Upper lobe of right lung (tissue), 1 donor: ENCODE measurements around the gene PDE6B. TPM values are rescaled to one million over a fixed set of nuclear protein-coding genes. Genes with fewer than 3 reads are reported as not detected.
"Not testable (repeated sequence)": the region's sequence is repeated elsewhere in the genome, so short reads cannot be mapped to it uniquely, and the experiment has no call there.

Experiments
- ATAC-seq: fragments of 200-7000 bp; cut with Tn5 transposase; one replicate; pipeline ENCODE4 v1.9.1; 2020; ENCODE audit warnings: mild to moderate bottlenecking, moderate library complexity
- DNase-seq: peaks from one replicate; pipeline ENCODE4 v3.0.0-alpha.2; 2020
- H3K27ac ChIP-seq: fragments of 200-600 bp; one replicate; pipeline ENCODE4 v1.8.0; 2022
- H3K27me3 ChIP-seq: fragments of 200-600 bp; one replicate; pipeline ENCODE4 v1.8.0; 2022; ENCODE audit warnings: mild to moderate bottlenecking
- H3K36me3 ChIP-seq: fragments of 200-600 bp; one replicate; pipeline ENCODE4 v1.8.0; 2022
- H3K4me1 ChIP-seq: fragments of 200-600 bp; one replicate; pipeline ENCODE4 v1.8.0; 2022
- H3K4me3 ChIP-seq: fragments of 200-600 bp; one replicate; pipeline ENCODE4 v1.8.0; 2022; ENCODE audit warnings: mild to moderate bottlenecking
- H3K9me3 ChIP-seq: fragments of 200-600 bp; one replicate; pipeline ENCODE4 v1.8.0; 2022
- CTCF ChIP-seq: fragments of 200-600 bp; IDR thresholded peaks from one replicate; pipeline ENCODE4 v1.8.0; 2022; ENCODE audit warnings: antibody characterized with exemption
- intact Hi-C: fragments of 100-400 bp; cut with DNase I; formaldehyde crosslinking; loops from one replicate; pipeline ENCODE4 v1.11.0; 2022
- total RNA-seq: library from RNA; stranded (reverse); fragmentation: NEBNext Ultra II Directional; extraction: Animal tissue kit (Norgen Biotek cat#: 25700); gene quantifications from one replicate; pipeline ENCODE4 v1.2.1, GENCODE V29; 2021
- donor health status: DM: no; HTN: yes; CAD: no; lungs with severe emphysema.

The PDE6B gene
- total RNA-seq, 1 donor from 2014 or later, result 9.1 TPM

- intact Hi-C loops, result no loop called here
- H3K36me3 ChIP-seq, result no peaks in the 10 kb centered on the region
- DNase-seq, result no peak
- ATAC-seq, result no peak
- TF ChIP-seq CTCF, result no peak
- peak overlapping the region; percentile 67 for H3K4me3 ChIP-seq
- peak overlapping the region; percentile 88 for H3K27ac ChIP-seq
- H3K4me1 ChIP-seq, result peaks cover 28% of the 10 kb centered on the region
- H3K9me3 ChIP-seq, result no peaks in the 10 kb centered on the region
- no peaks in the 10 kb centered on the region for H3K27me3 ChIP-seq
These were observed 64.3 kb downstream of the PDE6B start for GRCh38 chr4:689723-690122.

GRCh38 chr4:692771-693554, 67.6 kb downstream of the PDE6B start:
- Histone ChIP-seq H3K9me3 (no peaks in the 10 kb centered on the region), H3K4me1 (peaks cover 17% of the 10 kb centered on the region), H3K4me3 (no peak overlapping the region), H3K27me3 (no peaks in the 10 kb centered on the region), H3K36me3 (no peaks in the 10 kb centered on the region), H3K27ac (no peak overlapping the region)
- DNase-seq (no peak), ATAC-seq (no peak)
- intact Hi-C loops, result no loop called here
- TF ChIP-seq CTCF, result no peak

- ATAC-seq, H3K36me3 ChIP-seq, DNase-seq, H3K27me3 ChIP-seq, H3K9me3 ChIP-seq, intact Hi-C loops, H3K27ac ChIP-seq, H3K4me3 ChIP-seq: not testable (repeated sequence)
- H3K4me1 ChIP-seq, result peaks cover 12% of the 10 kb centered on the region
These were observed 69.1 kb downstream of the PDE6B start for GRCh38 chr4:694341-694940.

GRCh38 chr4:699816-700580, 74.6 kb downstream of the PDE6B start:
- Histone ChIP-seq H3K27ac (peak overlapping the region; percentile 60), H3K9me3 (no peaks in the 10 kb centered on the region), H3K4me3 (no peak overlapping the region), H3K4me1 (peaks cover 10% of the 10 kb centered on the region), H3K36me3 (no peaks in the 10 kb centered on the region), H3K27me3 (no peaks in the 10 kb centered on the region)
- no peak for TF ChIP-seq CTCF
- ATAC-seq, result no peak
- DNase-seq, result no peak
- intact Hi-C loops, result no loop called here

GRCh38 chr4:700587-701264, 75.4 kb downstream of the PDE6B start:
- no peak for DNase-seq
- peaks cover 10% of the 10 kb centered on the region for H3K4me1 ChIP-seq
- no peak for TF ChIP-seq CTCF
- intact Hi-C loops, result no loop called here
- no peaks in the 10 kb centered on the region for H3K36me3 ChIP-seq
- no peak overlapping the region for H3K27ac ChIP-seq
- ATAC-seq, result no peak
- H3K9me3 ChIP-seq, result no peaks in the 10 kb centered on the region
- H3K27me3 ChIP-seq, result no peaks in the 10 kb centered on the region
- no peak overlapping the region for H3K4me3 ChIP-seq
